H1 (cell line): Measurements from ENCODE around the gene ADAMTS3. TPM values are rescaled to one million over a fixed set of nuclear protein-coding genes. Genes with fewer than 3 reads are reported as not detected.

Experiments used
- CTCF ChIA-PET: fragments of 300-600 bp; sonication (Branson Sonifier 250); formaldehyde crosslinking; loops from one replicate; lab custom pipeline; 2021; ENCODE audit not compliant: partially characterized antibody; lab: Charles Lee
- POLR2A ChIA-PET: fragments of 300-600 bp; sonication (Branson Sonifier 250); formaldehyde crosslinking; loops from one replicate; lab custom pipeline; 2021; ENCODE audit warnings: inconsistent platforms; ENCODE audit not compliant: partially characterized antibody; lab: Charles Lee
- DNase-seq, 2 experiments: peaks; one replicate each; pipeline versions ENCODE4 v3.0.0 to v3.0.0-alpha.2; 2010 to 2022; ENCODE audit warnings: low spot score in 2 of 2, low read depth in 1 of 2, mixed read lengths in 1 of 2
- FAIRE-seq: peaks from 2 replicates; lab custom pipeline; 2011; peaks lifted over from hg19 to GRCh38; lab: Jason Lieb, UNC
- H2AFZ ChIP-seq: 2 replicates; pipeline ENCODE4 v1.8.1; 2012; ENCODE audit warnings: low read length, inconsistent platforms
- H2AK5ac ChIP-seq: 2 replicates; pipeline ENCODE4 v1.6.1; 2013; ENCODE audit warnings: low read depth, low read length
- H2BK120ac ChIP-seq: replicated peaks from 2 replicates; pipeline ENCODE3; 2013; ENCODE audit warnings: low read depth, low read length, inconsistent platforms
- H2BK12ac ChIP-seq: 2 replicates; pipeline ENCODE4 v1.6.1; 2013; ENCODE audit warnings: low read depth, low read length
- H2BK15ac ChIP-seq: 2 replicates; pipeline ENCODE4 v1.6.1; 2013; ENCODE audit warnings: low read length
- H2BK20ac ChIP-seq: 2 replicates; pipeline ENCODE4 v1.6.1; 2013; ENCODE audit warnings: low read length
- H2BK5ac ChIP-seq: 2 replicates; pipeline ENCODE4 v1.6.1; 2013; ENCODE audit warnings: low read depth, low read length
- H3K14ac ChIP-seq: 2 replicates; pipeline ENCODE4 v1.6.1; 2013; ENCODE audit warnings: inconsistent platforms; ENCODE audit not compliant: insufficient read length
- H3K18ac ChIP-seq: 2 replicates; pipeline ENCODE4 v1.6.1; 2013; ENCODE audit warnings: low read length; ENCODE audit errors: extremely low read depth
- H3K23ac ChIP-seq: 2 replicates; pipeline ENCODE4 v1.6.1; 2013; ENCODE audit warnings: inconsistent platforms; ENCODE audit not compliant: insufficient read length
- H3K23me2 ChIP-seq: 2 replicates; pipeline ENCODE4 v1.6.1; 2013; ENCODE audit warnings: low read depth, low read length
- H3K27ac ChIP-seq: 2 replicates; pipeline ENCODE4 v1.6.1; 2011; ENCODE audit warnings: low read depth, low read length, inconsistent platforms
- H3K27me3 ChIP-seq, 4 experiments: replicated peaks in 1 of 4; 1 replicate in 1 of 4; 2 replicates in 3 of 4; pipeline versions ENCODE4 v1.6.1 to v1.8.1; 2011 to 2013; ENCODE audit warnings: low read length in 3 of 4, mild to moderate bottlenecking in 3 of 4, inconsistent platforms in 2 of 4, mixed read lengths in 2 of 4, moderate library complexity in 1 of 4; ENCODE audit not compliant: control insufficient read depth in 3 of 4, insufficient read depth in 3 of 4; ENCODE audit errors: extremely low read depth in 1 of 4
- H3K36me3 ChIP-seq, 4 experiments: 2 replicates each; pipeline versions ENCODE4 v1.6.1 to v1.8.1; 2011 to 2013; ENCODE audit warnings: mild to moderate bottlenecking in 4 of 4, low read length in 3 of 4, moderate library complexity in 2 of 4, control low read depth in 1 of 4, inconsistent platforms in 1 of 4; ENCODE audit not compliant: insufficient read depth in 4 of 4, control insufficient read depth in 2 of 4
- H3K4ac ChIP-seq: replicated peaks from 2 replicates; pipeline ENCODE3; 2013; ENCODE audit warnings: low read length, low read depth, mixed read lengths, inconsistent platforms; ENCODE audit not compliant: insufficient read length
- H3K4me1 ChIP-seq, 4 experiments: replicated peaks in 1 of 4; 1 replicate in 1 of 4; 2 replicates in 3 of 4; pipeline versions ENCODE4 v1.6.1 to v1.8.1; 2011 to 2013; ENCODE audit warnings: low read length in 3 of 4, inconsistent platforms in 2 of 4, mixed read lengths in 1 of 4; ENCODE audit not compliant: insufficient read depth in 4 of 4, control insufficient read depth in 3 of 4
- H3K4me2 ChIP-seq, 2 experiments: 2 replicates each; pipeline versions ENCODE4 v1.6.1 to v1.8.1; 2011 to 2013; ENCODE audit warnings: low read depth in 2 of 2, low read length in 2 of 2, control low read depth in 1 of 2, inconsistent platforms in 1 of 2, mild to moderate bottlenecking in 1 of 2; ENCODE audit not compliant: insufficient read depth in 1 of 2
- H3K4me3 ChIP-seq, 4 experiments: fragments of 200-600, 300-600 bp in 1 of 4; sonication (generic), shearing (Covaris generic), sonication (Bioruptor Twin) in 1 of 4; 2 replicates each; pipeline versions ENCODE4 v1.5.1 to v1.8.1; 2011 to 2016; ENCODE audit warnings: low read length in 4 of 4, low read depth in 3 of 4, control low read depth in 2 of 4, inconsistent platforms in 2 of 4, mild to moderate bottlenecking in 2 of 4, mixed read lengths in 1 of 4, moderate library complexity in 1 of 4; ENCODE audit not compliant: insufficient read depth in 2 of 4; ENCODE audit errors: extremely low read depth in 1 of 4
- H3K56ac ChIP-seq: replicated peaks from 2 replicates; pipeline ENCODE3; 2013; ENCODE audit warnings: low read depth, mild to moderate bottlenecking, mixed read lengths, low read length, inconsistent platforms; ENCODE audit not compliant: insufficient read length
- H3K79me1 ChIP-seq: 2 replicates; pipeline ENCODE4 v1.6.1; 2013; ENCODE audit warnings: low read depth, low read length, control low read depth
- H3K79me2 ChIP-seq, 2 experiments: 2 replicates each; pipeline versions ENCODE4 v1.6.1 to v1.8.1; 2012 to 2013; ENCODE audit warnings: low read length in 2 of 2, mild to moderate bottlenecking in 2 of 2, inconsistent platforms in 1 of 2; ENCODE audit not compliant: insufficient read depth in 2 of 2, control insufficient read depth in 1 of 2
- H3K9ac ChIP-seq, 4 experiments: replicated peaks in 1 of 4; 1 replicate in 1 of 4; 2 replicates in 3 of 4; pipeline versions ENCODE4 v1.6.1 to v1.8.1; 2011 to 2013; ENCODE audit warnings: low read depth in 3 of 4, low read length in 3 of 4, control low read depth in 2 of 4, mild to moderate bottlenecking in 2 of 4, moderate library complexity in 2 of 4, inconsistent platforms in 1 of 4; ENCODE audit errors: extremely low read depth in 1 of 4
- H3K9me3 ChIP-seq, 2 experiments: 2 replicates each; pipeline versions ENCODE4 v1.6.1 to v1.8.1; 2012 to 2013; ENCODE audit warnings: mild to moderate bottlenecking in 2 of 2, moderate library complexity in 2 of 2, control low read depth in 1 of 2, inconsistent platforms in 1 of 2, low read depth in 1 of 2, low read length in 1 of 2, mixed read lengths in 1 of 2; ENCODE audit not compliant: insufficient read depth in 2 of 2
- H4K20me1 ChIP-seq, 2 experiments: replicated peaks in 1 of 2; 2 replicates each; pipeline versions ENCODE3 to v1.8.1; 2011 to 2013; ENCODE audit warnings: inconsistent platforms in 2 of 2, low read length in 2 of 2, mild to moderate bottlenecking in 1 of 2; ENCODE audit not compliant: insufficient read depth in 2 of 2, control insufficient read depth in 1 of 2
- H4K5ac ChIP-seq: 2 replicates; pipeline ENCODE4 v1.6.1; 2013; ENCODE audit warnings: low read length, low read depth, mixed read lengths, inconsistent platforms; ENCODE audit not compliant: insufficient read length
- H4K8ac ChIP-seq: 2 replicates; pipeline ENCODE4 v1.8.0; 2013; ENCODE audit warnings: mild to moderate bottlenecking, moderate library complexity, low read length, inconsistent platforms; ENCODE audit not compliant: insufficient read depth; ENCODE audit errors: extremely low read depth
- H4K91ac ChIP-seq: replicated peaks from 2 replicates; pipeline ENCODE3; 2013; ENCODE audit warnings: low read length, mixed read lengths, inconsistent platforms; ENCODE audit not compliant: insufficient read length
- CEBPB ChIP-seq: IDR thresholded peaks from 2 replicates; pipeline ENCODE4 v1.6.1; 2012; ENCODE audit warnings: low read depth, low read length
- GABPA ChIP-seq: IDR thresholded peaks from 2 replicates; pipeline ENCODE4 v1.6.1; 2011; ENCODE audit warnings: mild to moderate bottlenecking, low read length, moderate library complexity, borderline replicate concordance; ENCODE audit not compliant: insufficient read depth
- HDAC6 ChIP-seq: IDR thresholded peaks from one replicate; pipeline ENCODE4 v1.7.1; 2012; ENCODE audit warnings: low read depth, mild to moderate bottlenecking, inconsistent platforms, low read length, moderate library complexity
- MAX ChIP-seq: IDR thresholded peaks from 2 replicates; pipeline ENCODE4 v1.6.1; 2012; ENCODE audit warnings: inconsistent platforms
- POLR2AphosphoS5 ChIP-seq: IDR thresholded peaks from 2 replicates; pipeline ENCODE4 v1.6.1; 2011; ENCODE audit warnings: low read depth, low read length
- RNF2 ChIP-seq: fragments of 200-900, 300-1000 bp; sonication (generic); IDR thresholded peaks from 2 replicates; pipeline ENCODE4 v1.7.1; 2016; ENCODE audit warnings: borderline replicate concordance, low read depth, mild to moderate bottlenecking, antibody characterized with exemption, low read length; ENCODE audit not compliant: poor library complexity, severe bottlenecking; ENCODE audit errors: missing control alignments
- TAF7 ChIP-seq: optimal IDR thresholded peaks from 2 replicates; pipeline ENCODE3; 2011; ENCODE audit warnings: low read depth, mild to moderate bottlenecking, inconsistent platforms, low read length, moderate library complexity, borderline replicate concordance
- WGBS, 2 experiments: shearing (Covaris generic) in 1 of 2; methylation state at CpG; one replicate each; pipeline versions ENCODE4 v1.1.6 to v1.1.7; 2013 to 2015; ENCODE audit warnings: low lambda C conversion rate in 2 of 2, mixed read lengths in 2 of 2, inconsistent platforms in 1 of 2, low coverage in 1 of 2, missing lambda C conversion rate in 1 of 2; ENCODE audit not compliant: insufficient replicate concordance in 2 of 2, insufficient coverage in 1 of 2, insufficient read length in 1 of 2; ENCODE audit errors: extremely low coverage in 1 of 2, missing lambda C conversion rate in 1 of 2; 5-methylcytosine and 5-hydroxymethylcytosine counted together
- polyA plus RNA-seq, 7 experiments: library from polyadenylated mRNA; depleted of rRNA in 3 of 7; stranded (reverse) in 5 of 7; unstranded in 2 of 7; fragments of >200 nt in 5 of 7; fragments of 200-250 nt in 2 of 7; gene quantifications; 1 replicate in 5 of 7; 2 replicates in 1 of 7; 4 replicates in 1 of 7; pipeline versions ENCODE4 v1.2.1 to v1.2.3, GENCODE V29; 2011 to 2013; ENCODE audit warnings: missing spikeins in 2 of 7, mixed read lengths in 2 of 7
- total RNA-seq: library from RNA; stranded (reverse); fragmentation: NEBNext Ultra II Directional; extraction: Animal tissue kit (Norgen Biotek cat#: 25700); gene quantifications from 2 replicates; pipeline ENCODE4 v1.2.1, GENCODE V29; 2021

The ADAMTS3 gene
- total and polyA plus RNA-seq, 2 of the 8 experiments (the other 6 are each of a cell fraction or from before 2014, with no cell fraction given), result 1.3 to 3.4 TPM

DNA sequence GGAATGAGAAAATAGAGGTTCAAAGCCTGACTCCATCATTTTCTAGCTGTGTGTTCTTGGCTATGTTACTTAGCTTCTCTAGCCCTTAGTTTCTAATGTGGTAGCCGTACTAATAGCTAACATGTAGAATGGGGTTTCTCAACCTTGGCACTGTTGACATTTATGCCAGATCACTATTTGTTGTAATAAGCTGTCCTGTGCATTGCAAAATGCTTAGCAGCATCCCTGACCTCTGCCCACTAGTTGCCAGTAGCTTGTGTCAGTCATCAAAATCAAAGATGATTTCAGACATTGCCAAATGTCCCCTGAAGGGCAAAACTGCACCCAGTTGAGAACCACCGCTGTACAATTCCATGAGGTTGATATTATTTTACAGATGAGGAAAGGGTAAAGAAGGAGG lies 18.3 kb upstream of the ADAMTS3 start:
- Histone ChIP-seq H2BK120ac (no peak overlapping the region), H4K5ac (no peak overlapping the region), H3K14ac (no peak overlapping the region), H3K23ac (no peak overlapping the region), H3K4me1 (no peaks in the 10 kb centered on the region), H3K18ac (no peak overlapping the region), H3K27ac (no peak overlapping the region), H2AFZ (no peak overlapping the region), H2BK20ac (no peak overlapping the region), H3K79me1 (no peaks in the 10 kb centered on the region), H3K4ac (no peak overlapping the region), H3K4me3 (no peak overlapping the region), H2BK15ac (no peak overlapping the region), H3K79me2 (no peaks in the 10 kb centered on the region), H3K9me3 (0 out of 4 replicates have a peak, but pooled peaks cover 0 to 2% of the 10 kb centered on the region in 2 experiments), H3K27me3 (no peaks in the 10 kb centered on the region), H3K56ac (no peak overlapping the region), H3K9ac (no peak overlapping the region), H4K91ac (no peak overlapping the region), H2BK12ac (no peak overlapping the region), H3K4me2 (no peak overlapping the region), H3K23me2 (no peaks in the 10 kb centered on the region), H2BK5ac (no peak overlapping the region), H2AK5ac (no peak overlapping the region), H3K36me3 (no peaks in the 10 kb centered on the region), H4K8ac (no peak overlapping the region), H4K20me1 (no peaks in the 10 kb centered on the region)
- FAIRE-seq (no peak), DNase-seq (no peak)
- POLR2A ChIA-PET, result interaction anchor here (1.1 kb wide), 1 partner anchor 17 kb away, joined by 3 read pairs; no protein-coding TSS in a partner anchor
- TF ChIP-seq RNF2, result no peak
- no peak for TF ChIP-seq GABPA
- no peak for TF ChIP-seq HDAC6
- no peak for TF ChIP-seq MAX
- no peak for TF ChIP-seq TAF7
- no peak for TF ChIP-seq CEBPB
- TF ChIP-seq POLR2AphosphoS5, result no peak
- WGBS, 2 experiments, result 93% methylated on average over 2 of the region's 2 CpGs; no CpG with 5 or more reads in 1 of the 2 experiments
- CTCF ChIA-PET, result no interaction called here
